ENCODE data around the gene AKIRIN2. TPM values are rescaled to one million over a fixed set of nuclear protein-coding genes. Genes with fewer than 3 reads are reported as not detected.

AKIRIN2 gene
- total RNA-seq, result 22.6 and 30.2 TPM in 2 replicates

DNA sequence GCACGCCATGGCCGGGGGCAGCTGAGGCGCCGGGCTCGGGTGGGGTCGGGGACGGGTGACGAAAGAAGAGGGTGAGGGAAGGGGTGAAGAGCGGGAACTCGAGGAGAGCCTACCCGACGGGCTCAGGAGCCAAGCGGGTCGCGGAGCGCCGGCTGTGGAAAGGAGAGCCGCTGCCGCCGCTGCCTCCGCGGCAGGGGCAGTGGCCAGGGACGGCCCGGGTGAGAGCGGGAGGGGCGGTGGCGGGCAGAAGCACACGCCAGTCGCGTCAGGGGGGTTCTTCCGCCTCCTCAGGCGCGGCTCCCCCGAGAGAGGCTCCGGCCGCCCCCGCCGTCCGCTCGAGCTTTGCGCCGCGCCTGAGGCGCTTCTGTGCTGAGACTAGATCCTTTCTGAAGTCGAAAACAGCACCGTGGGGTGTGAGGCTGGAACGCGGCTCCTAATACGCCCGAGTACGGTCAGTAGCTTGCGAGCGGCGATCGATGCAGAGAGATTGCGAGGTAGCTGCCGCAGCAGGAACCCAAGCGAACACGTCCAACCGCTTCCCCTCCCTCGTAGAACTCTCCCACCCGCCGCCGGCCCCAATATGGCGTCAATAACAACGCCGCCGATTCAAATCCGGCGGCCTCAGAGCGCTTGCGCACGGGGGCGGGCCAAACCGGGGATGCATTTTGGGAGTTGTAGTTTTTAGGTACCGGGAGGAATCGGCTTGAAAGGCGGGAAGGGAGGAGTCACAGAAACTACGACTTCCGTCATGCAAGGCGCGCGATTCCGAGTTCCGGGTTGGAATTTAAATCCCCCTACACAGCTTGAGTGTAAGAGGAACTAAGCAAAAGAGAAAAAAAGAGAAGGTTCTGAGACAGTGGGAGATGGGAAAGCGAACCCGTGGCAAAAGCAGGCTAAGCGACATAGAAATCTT, at the start of gene AKIRIN2:
TSS of gene AKIRIN2 (minus strand) at position 558 of the 913 bp plus-strand sequence. CDS start at position 9, 549 bp downstream.
- Histone ChIP-seq H3K4me3 (ENCODE audit: low read depth, low read length) (peak within 1 kb of the TSS; percentile 98), H3K36me3 (ENCODE audit: control insufficient read depth, insufficient read depth, low read length) (no peaks in the 10 kb centered on the region), H3K27me3 (ENCODE audit: control insufficient read depth, insufficient read depth, low read length) (no peaks in the 10 kb centered on the region)
- FAIRE-seq, result no peak
- TF ChIP-seq, protein P1, sequence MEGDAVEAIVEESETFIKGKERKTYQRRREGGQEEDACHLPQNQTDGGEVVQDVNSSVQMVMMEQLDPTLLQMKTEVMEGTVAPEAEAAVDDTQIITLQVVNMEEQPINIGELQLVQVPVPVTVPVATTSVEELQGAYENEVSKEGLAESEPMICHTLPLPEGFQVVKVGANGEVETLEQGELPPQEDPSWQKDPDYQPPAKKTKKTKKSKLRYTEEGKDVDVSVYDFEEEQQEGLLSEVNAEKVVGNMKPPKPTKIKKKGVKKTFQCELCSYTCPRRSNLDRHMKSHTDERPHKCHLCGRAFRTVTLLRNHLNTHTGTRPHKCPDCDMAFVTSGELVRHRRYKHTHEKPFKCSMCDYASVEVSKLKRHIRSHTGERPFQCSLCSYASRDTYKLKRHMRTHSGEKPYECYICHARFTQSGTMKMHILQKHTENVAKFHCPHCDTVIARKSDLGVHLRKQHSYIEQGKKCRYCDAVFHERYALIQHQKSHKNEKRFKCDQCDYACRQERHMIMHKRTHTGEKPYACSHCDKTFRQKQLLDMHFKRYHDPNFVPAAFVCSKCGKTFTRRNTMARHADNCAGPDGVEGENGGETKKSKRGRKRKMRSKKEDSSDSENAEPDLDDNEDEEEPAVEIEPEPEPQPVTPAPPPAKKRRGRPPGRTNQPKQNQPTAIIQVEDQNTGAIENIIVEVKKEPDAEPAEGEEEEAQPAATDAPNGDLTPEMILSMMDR (IDR thresholded peaks at IDR 0.05; ENCODE audit: insufficient read depth, low read length, severe bottlenecking), result no peak
- peak; percentile 97 for DNase-seq (ENCODE audit: low read depth)

DNA sequence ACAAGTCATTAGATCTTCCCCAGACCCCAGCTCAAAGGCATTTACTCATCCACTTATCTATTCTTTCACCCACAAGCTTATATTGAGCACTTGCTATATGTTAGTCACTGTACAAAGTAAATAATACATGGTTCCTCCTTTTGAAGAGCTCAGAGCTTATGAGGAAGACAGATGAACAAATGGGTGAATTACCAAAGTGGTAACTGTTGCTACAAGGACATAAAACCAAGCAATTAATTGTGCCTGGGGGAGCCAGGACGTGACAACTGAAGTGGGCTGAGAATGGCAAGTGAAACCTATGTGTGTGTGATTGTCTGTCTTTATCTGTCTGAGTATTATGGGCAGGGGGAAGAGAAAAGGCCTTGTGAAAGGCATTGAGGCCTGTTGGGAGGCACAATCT, 45.6 kb upstream of the AKIRIN2 start:
- TF ChIP-seq, protein P1 (IDR thresholded peaks at IDR 0.05; ENCODE audit: insufficient read depth, low read length, severe bottlenecking), result no peak
- DNase-seq (ENCODE audit: low read depth) (peak; percentile 56), FAIRE-seq (no peak)
- no peak overlapping the region for H3K4me3 ChIP-seq (ENCODE audit: low read depth, low read length)
- no peaks in the 10 kb centered on the region for H3K27me3 ChIP-seq (ENCODE audit: control insufficient read depth, insufficient read depth, low read length)
- no peaks in the 10 kb centered on the region for H3K36me3 ChIP-seq (ENCODE audit: control insufficient read depth, insufficient read depth, low read length)

DNA sequence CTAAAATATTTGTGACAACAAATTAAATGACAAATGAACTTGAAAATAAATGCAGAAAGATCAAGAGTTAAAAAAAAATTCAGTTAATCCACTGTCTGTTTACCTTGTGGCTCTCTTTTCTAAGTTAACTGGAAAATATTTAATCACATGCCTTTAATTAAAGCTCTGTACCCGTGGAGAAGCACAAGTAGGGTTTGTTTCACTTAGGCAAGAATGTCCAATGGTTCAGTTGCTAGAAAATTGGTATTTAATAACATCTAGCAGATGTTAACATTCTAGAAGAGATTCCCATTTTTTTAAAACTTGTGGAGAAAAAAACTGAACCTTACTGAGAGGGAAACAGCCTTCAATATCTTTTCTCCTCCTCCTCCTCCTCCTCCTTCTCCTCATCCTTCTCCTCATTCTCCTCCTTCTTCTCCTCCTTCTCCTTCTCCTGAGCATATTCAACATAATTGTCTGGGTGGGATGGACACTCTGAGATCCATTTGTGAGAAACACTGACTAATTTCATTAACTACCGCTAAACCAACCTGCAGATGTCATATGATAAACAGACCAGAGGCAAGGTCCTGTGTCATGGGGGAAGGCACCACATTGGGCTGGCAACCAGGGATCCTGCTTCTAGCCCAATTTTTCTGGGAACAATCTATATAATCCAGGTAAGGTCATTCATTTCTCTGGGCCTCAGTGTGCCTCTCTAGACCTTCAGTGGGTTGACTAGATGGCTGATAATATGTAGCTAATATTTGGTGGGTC, 44.1 kb upstream of the AKIRIN2 start:
- TF ChIP-seq, protein P1 (IDR thresholded peaks at IDR 0.05; ENCODE audit: insufficient read depth, low read length, severe bottlenecking), result no peak
- no peak for FAIRE-seq
- no peaks in the 10 kb centered on the region for H3K36me3 ChIP-seq (ENCODE audit: control insufficient read depth, insufficient read depth, low read length)

DNA sequence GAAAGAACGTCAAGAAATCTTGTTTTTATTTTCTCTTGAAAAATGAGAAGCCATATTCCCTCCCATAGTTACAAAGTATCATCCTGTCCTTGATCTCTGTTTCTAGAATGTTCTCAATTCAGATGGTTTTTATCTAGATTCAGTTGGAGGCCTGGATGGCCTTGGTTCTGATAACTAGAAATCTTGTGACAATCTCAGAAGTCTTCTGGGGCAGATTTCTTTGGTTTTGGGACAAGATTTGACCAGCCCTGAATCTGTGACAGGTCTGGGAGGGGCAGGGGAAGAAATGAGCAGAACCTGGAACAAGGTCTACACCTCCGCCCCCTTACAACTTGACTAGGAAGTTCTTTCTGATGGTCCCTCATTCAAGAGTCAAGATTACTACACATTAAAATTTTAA, 41.4 kb upstream of the AKIRIN2 start:
- H3K36me3 ChIP-seq (ENCODE audit: control insufficient read depth, insufficient read depth, low read length), result no peaks in the 10 kb centered on the region
- FAIRE-seq (no peak), DNase-seq (ENCODE audit: low read depth) (no peak)
- no peaks in the 10 kb centered on the region for H3K27me3 ChIP-seq (ENCODE audit: control insufficient read depth, insufficient read depth, low read length)
- TF ChIP-seq, protein P1 (IDR thresholded peaks at IDR 0.05; ENCODE audit: insufficient read depth, low read length, severe bottlenecking), result no peak
- no peak overlapping the region for H3K4me3 ChIP-seq (ENCODE audit: low read depth, low read length)

More for the DNA sequence above, 44.1 kb upstream of the AKIRIN2 start:
- DNase-seq (ENCODE audit: low read depth), result no peak
- Histone ChIP-seq H3K27me3 (ENCODE audit: control insufficient read depth, insufficient read depth, low read length) (no peaks in the 10 kb centered on the region), H3K4me3 (ENCODE audit: low read depth, low read length) (no peak overlapping the region)

DNA sequence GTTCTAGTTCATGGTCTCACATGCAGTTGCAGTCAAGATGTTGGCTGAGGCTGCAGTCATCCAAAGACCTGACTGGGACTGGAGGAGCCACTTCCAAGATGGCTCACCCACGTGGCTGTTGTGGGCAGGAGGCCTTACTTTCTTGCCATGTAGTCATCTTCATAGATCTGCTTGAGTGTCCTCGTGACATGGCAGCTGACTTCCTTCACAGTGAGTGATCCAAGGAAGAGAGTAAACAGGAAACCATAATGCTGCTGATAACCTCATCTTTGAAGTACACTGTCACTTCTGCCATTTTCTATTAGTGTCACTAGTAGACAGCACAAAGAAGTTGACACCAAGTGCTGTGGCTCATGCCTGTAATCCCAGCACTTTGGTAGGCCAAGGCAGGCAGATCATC, 40.1 kb upstream of the AKIRIN2 start:
- Histone ChIP-seq H3K36me3 (ENCODE audit: control insufficient read depth, insufficient read depth, low read length) (no peaks in the 10 kb centered on the region), H3K27me3 (ENCODE audit: control insufficient read depth, insufficient read depth, low read length) (no peaks in the 10 kb centered on the region), H3K4me3 (ENCODE audit: low read depth, low read length) (no peak overlapping the region)
- DNase-seq (ENCODE audit: low read depth) (no peak), FAIRE-seq (no peak)
- TF ChIP-seq, protein P1 (IDR thresholded peaks at IDR 0.05; ENCODE audit: insufficient read depth, low read length, severe bottlenecking), result no peak

Data from bronchial epithelial cell (primary cell).